ENCODE measurements around the gene DHX32. TPM values are rescaled to one million over a fixed set of nuclear protein-coding genes. Genes with fewer than 3 reads are reported as not detected.

Gene DHX32
- total RNA-seq, 6 experiments from 2014 or later, result 10.0 to 17.6 (median 14.1) TPM

DNA sequence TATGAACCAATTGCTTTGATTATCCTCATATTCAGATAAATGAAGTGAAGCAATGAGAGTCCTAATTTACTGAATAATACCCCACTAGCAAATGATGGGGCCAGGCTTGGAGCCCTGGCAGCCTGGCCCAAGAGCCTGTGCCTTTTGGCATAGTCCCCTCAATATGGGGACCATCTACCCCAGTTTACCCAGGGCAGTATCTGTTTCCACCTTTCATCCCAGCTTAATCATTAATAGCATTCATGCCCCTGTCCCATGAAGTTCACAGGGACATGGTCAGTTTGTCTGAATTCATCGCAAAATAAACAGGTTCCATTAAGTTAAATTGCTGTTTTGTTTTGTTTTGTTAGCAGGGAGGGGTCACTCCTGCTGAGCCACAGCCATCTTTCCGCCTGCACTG is 32.2 kb downstream of the DHX32 start:
- peaks cover 0 to 28% (median 7%) of the 10 kb centered on the region in 4 donors for H3K4me1 ChIP-seq
- no peak overlapping the region for H3K4me3 ChIP-seq
- ATAC-seq (peak; percentile 38 to 67 (median 62)), DNase-seq (no peak)
- peaks cover 0 to 20% (median 0%) of the 10 kb centered on the region in 4 donors for H3K36me3 ChIP-seq
- peak overlapping the region in 2 of 3 donors; percentile 28 to 50 for H3K27ac ChIP-seq
- no peaks in the 10 kb centered on the region for H3K9me3 ChIP-seq
- 58% methylated on average over 2 of the region's 2 CpGs for WGBS (ENCODE audit: insufficient coverage, low coverage, low lambda C conversion rate, missing lambda C conversion rate)
- intact Hi-C loops (cut with DNase I), result no loop called here
- TF ChIP-seq CTCF (IDR thresholded peaks at IDR 0.05) (no peak), POLR2A (IDR thresholded peaks at IDR 0.05) (no peak)
- no peaks in the 10 kb centered on the region for H3K27me3 ChIP-seq

DNA sequence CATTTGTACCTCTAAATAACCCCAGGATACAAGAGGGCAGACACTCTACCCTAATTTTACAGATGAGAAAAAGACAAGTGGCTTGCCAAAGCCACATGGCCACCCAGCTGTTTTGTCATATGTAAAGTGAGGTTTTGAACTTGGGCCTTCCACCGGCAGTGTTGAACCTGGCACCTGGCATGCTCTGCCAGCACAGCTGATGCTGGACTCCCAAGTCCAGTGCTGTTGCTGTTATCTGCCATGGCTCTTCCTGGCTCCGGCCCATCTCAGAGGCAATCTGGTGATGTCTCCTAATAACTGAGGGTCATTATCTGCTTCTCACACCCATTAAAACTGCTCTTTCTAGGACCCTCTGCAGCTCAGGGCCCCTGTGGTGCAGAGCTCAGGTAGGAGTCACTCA is 32.7 kb downstream of the DHX32 start:
- H3K27ac ChIP-seq, result peak overlapping the region in 2 of 3 donors; percentile 28 to 30
- no peaks in the 10 kb centered on the region for H3K27me3 ChIP-seq
- ATAC-seq (peak; percentile 54 to 84 (median 61)), DNase-seq (peak in 2 of 3 donors; percentile 81 to 88)
- no peak for TF ChIP-seq CTCF (IDR thresholded peaks at IDR 0.05)
- TF ChIP-seq POLR2A (IDR thresholded peaks at IDR 0.05), result no peak
- 43% methylated on average over 2 of the region's 2 CpGs for WGBS (ENCODE audit: insufficient coverage, low coverage, low lambda C conversion rate, missing lambda C conversion rate)
- no peaks in the 10 kb centered on the region for H3K9me3 ChIP-seq
- peaks cover 0 to 29% (median 7%) of the 10 kb centered on the region in 4 donors for H3K4me1 ChIP-seq
- intact Hi-C loops (cut with DNase I), result no loop called here
- no peak overlapping the region for H3K4me3 ChIP-seq
- H3K36me3 ChIP-seq, result peaks cover 0 to 18% (median 0%) of the 10 kb centered on the region in 4 donors

- Histone ChIP-seq H3K36me3 (peaks cover 0 to 16% (median 0%) of the 10 kb centered on the region in 4 donors), H3K4me1 (peaks cover 0 to 29% (median 7%) of the 10 kb centered on the region in 4 donors), H3K4me3 (no peak overlapping the region), H3K27me3 (no peaks in the 10 kb centered on the region), H3K27ac (no peak overlapping the region), H3K9me3 (no peaks in the 10 kb centered on the region)
- intact Hi-C loops (cut with DNase I), result no loop called here
- ATAC-seq (no peak), DNase-seq (no peak)
- 95% methylated on average over 3 of the region's 3 CpGs for WGBS (ENCODE audit: insufficient coverage, low coverage, low lambda C conversion rate, missing lambda C conversion rate)
- TF ChIP-seq POLR2A (IDR thresholded peaks at IDR 0.05), result no peak
- TF ChIP-seq CTCF (IDR thresholded peaks at IDR 0.05), result no peak
Measured at GRCh38 chr10:125846894-125847293, 34.2 kb downstream of the DHX32 start.

GRCh38 chr10:125845617-125846016 is 35.5 kb downstream of the DHX32 start:
- no CpG with 5 or more reads among the region's 11 CpGs for WGBS (ENCODE audit: insufficient coverage, low coverage, low lambda C conversion rate, missing lambda C conversion rate)
- ATAC-seq (no peak), DNase-seq (no peak)
- Histone ChIP-seq H3K27ac (no peak overlapping the region), H3K9me3 (no peaks in the 10 kb centered on the region), H3K36me3 (peaks cover 0 to 20% (median 1%) of the 10 kb centered on the region in 4 donors), H3K4me1 (peaks cover 0 to 29% (median 7%) of the 10 kb centered on the region in 4 donors), H3K27me3 (no peaks in the 10 kb centered on the region), H3K4me3 (no peak overlapping the region)
- TF ChIP-seq CTCF (IDR thresholded peaks at IDR 0.05) (no peak), POLR2A (IDR thresholded peaks at IDR 0.05) (no peak)
- intact Hi-C loops (cut with DNase I), result no loop called here
